Subcutaneous abdominal adipose tissue (tissue), 5 donors: ENCODE results near the gene FAM53B.
A peak's percentile ranks its signal among the peaks of the same experiment; 100 is the strongest.

ENCODE experiments used
- H3K27ac ChIP-seq: one replicate; pipeline ENCODE4 v1.7.0; 2013; ENCODE audit warnings: low read depth, mild to moderate bottlenecking, inconsistent platforms, low read length, moderate library complexity
- H3K27me3 ChIP-seq, 5 donors: one replicate each; pipeline ENCODE4 v1.7.0; 2013; ENCODE audit warnings: low read length in 5 of 5, inconsistent platforms in 1 of 5; ENCODE audit not compliant: control insufficient read depth in 5 of 5, insufficient read depth in 4 of 5
- H3K36me3 ChIP-seq, 5 donors: one replicate each; pipeline ENCODE4 v1.7.0; 2013; ENCODE audit warnings: low read length in 5 of 5; ENCODE audit not compliant: control insufficient read depth in 5 of 5, insufficient read depth in 5 of 5
- H3K4me1 ChIP-seq, 5 donors: one replicate each; pipeline ENCODE4 v1.7.0; 2013; ENCODE audit warnings: low read length in 5 of 5, mild to moderate bottlenecking in 3 of 5, moderate library complexity in 1 of 5; ENCODE audit not compliant: control insufficient read depth in 5 of 5, insufficient read depth in 5 of 5
- H3K4me3 ChIP-seq, 5 donors: one replicate each; pipeline ENCODE4 v1.7.0; 2013; ENCODE audit warnings: low read length in 5 of 5, low read depth in 1 of 5
- H3K9ac ChIP-seq, 5 donors: one replicate each; pipeline ENCODE4 v1.7.0; 2013; ENCODE audit warnings: low read length in 5 of 5, mild to moderate bottlenecking in 4 of 5, moderate library complexity in 3 of 5
- H3K9me3 ChIP-seq, 5 donors: one replicate each; pipeline ENCODE4 v1.7.0; 2013; ENCODE audit warnings: low read length in 5 of 5; ENCODE audit not compliant: control insufficient read depth in 5 of 5
- donor health status: healthy.
- donor health status: healthy.
- donor health status: healthy.
- donor health status: healthy.
- donor health status: healthy.

The FAM53B gene

DNA sequence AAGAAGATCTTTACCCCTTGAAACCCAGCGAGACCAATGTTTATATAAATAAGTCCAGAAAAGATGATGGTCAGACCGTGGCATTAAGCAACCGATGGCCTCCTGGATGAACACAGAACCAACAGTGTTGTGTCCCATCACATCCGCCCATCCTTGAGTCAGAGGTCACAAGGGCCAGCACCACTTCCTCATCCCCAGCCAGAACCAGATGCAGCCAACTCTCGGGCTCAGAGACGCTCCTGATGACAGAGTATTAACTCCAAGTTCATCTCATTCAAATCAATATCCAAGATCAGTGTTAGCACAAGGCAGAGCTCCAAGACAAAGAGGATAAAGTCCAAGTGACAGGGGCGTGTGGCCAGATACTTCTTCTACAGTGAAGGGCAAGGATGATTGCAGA lies 63.5 kb downstream of the FAM53B start:
- Histone ChIP-seq H3K36me3 (peaks cover 0 to 32% (median 15%) of the 10 kb centered on the region in 5 donors), H3K9ac (no peak overlapping the region), H3K9me3 (no peaks in the 10 kb centered on the region), H3K27me3 (no peaks in the 10 kb centered on the region), H3K4me3 (no peak overlapping the region), H3K27ac (peak overlapping the region; percentile 75), H3K4me1 (peaks cover 20 to 89% (median 79%) of the 10 kb centered on the region in 5 donors)

DNA sequence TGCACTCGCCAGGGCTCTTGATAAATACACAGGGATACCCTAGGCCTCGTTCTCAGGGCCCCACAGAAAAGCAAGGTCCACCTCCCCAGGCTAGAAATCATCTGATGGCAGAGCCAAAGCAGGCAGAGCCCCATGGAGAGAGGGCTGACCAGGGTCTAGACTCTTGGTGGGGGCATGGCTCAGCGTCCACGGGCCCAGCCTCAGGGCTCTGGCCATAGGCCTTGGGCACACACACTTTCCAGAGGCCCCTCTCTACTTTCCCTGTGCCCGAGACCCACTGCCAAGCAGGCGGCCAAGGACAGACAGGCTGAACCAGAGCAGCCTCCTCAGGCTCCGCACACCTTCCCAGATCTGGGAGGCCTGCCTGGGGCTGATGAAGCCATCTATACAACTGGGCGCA lies 64.8 kb downstream of the FAM53B start:
- H3K9ac ChIP-seq = no peak overlapping the region
- H3K36me3 ChIP-seq = peaks cover 0 to 34% (median 15%) of the 10 kb centered on the region in 5 donors
- no peak overlapping the region for H3K4me3 ChIP-seq
- no peaks in the 10 kb centered on the region for H3K9me3 ChIP-seq
- H3K27me3 ChIP-seq = no peaks in the 10 kb centered on the region
- peaks cover 17 to 93% (median 79%) of the 10 kb centered on the region in 5 donors for H3K4me1 ChIP-seq
- H3K27ac ChIP-seq = peak overlapping the region; percentile 75

DNA sequence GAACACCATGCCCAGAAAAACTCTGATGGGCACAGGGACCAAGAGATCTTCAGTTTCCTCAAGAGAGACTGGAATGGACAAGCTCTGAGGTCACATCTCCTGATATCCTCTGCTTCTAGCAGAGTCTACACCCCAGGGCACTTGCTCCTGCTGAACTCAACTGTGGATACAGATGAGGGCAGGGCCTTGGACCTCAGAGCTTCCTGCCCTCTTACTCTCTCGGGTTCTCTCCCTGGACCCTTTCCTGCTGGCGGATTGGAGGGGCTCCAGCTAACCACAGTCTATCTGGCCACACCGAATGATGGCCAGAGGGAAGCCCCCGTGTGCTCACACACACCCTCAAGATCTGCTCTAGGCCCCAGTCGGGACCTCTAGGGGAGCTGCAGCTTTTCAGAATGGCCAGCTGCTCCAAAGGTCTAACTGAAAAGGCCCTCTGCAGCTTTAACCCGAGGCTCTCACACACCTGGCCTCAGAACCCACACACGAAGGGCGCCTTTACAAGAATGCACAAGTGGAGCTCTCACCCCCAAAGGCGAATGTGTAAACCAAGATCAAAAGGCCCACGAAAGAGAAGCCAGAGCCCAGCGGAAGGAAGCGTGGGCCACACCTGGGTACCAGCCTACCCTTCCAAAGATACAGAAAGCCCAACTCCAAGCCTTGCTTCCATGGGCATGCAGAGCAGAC lies 65.5 kb downstream of the FAM53B start:
- no peak overlapping the region for H3K9ac ChIP-seq
- no peak overlapping the region for H3K4me3 ChIP-seq
- H3K27me3 ChIP-seq = no peaks in the 10 kb centered on the region
- H3K4me1 ChIP-seq = peaks cover 19 to 94% (median 81%) of the 10 kb centered on the region in 5 donors
- H3K27ac ChIP-seq = peak overlapping the region; percentile 78
- H3K36me3 ChIP-seq = peaks cover 0 to 34% (median 15%) of the 10 kb centered on the region in 5 donors
- no peaks in the 10 kb centered on the region for H3K9me3 ChIP-seq

DNA sequence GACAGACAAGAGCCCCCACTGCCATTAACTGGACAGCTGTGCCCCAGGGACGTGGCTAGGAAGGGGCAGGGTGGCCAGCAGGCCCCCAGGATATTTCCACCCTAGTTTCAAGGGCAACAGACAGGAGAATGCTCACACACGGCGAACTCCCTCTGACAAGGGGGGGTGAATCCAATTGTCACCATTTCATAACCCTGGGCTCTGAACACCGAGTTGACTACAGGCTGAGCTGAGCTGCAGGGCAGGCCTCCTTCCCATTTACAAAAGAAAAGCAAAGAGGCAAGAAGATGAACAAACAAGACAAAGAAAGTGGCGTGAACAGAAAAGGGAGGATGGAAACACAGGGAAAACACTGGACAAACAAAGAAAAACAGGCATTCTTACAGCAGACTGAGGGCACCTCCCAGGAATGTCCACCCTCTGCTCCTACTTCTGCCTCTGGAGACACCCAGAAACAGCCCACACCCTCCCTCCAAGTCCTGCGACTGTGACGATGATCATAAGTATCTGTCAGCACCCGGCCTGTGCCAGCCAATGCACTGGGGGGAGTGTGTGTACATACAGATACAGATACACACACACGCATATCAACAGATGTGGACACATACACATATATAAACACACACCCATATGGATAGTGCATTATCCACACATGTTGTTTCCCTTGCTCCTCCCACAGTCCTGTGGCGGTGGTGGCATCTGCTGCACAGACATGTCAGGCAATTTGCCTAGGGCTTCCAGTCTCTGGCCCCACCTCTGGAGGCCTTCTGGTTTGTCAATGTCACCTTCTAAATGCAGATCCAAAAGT lies 66.2 kb downstream of the FAM53B start:
- peaks cover 25 to 94% (median 84%) of the 10 kb centered on the region in 5 donors for H3K4me1 ChIP-seq
- H3K27ac ChIP-seq = peak overlapping the region; percentile 78
- H3K9ac ChIP-seq = peak overlapping the region in 4 of 5 donors; percentile 10 to 59 (median 39)

DNA sequence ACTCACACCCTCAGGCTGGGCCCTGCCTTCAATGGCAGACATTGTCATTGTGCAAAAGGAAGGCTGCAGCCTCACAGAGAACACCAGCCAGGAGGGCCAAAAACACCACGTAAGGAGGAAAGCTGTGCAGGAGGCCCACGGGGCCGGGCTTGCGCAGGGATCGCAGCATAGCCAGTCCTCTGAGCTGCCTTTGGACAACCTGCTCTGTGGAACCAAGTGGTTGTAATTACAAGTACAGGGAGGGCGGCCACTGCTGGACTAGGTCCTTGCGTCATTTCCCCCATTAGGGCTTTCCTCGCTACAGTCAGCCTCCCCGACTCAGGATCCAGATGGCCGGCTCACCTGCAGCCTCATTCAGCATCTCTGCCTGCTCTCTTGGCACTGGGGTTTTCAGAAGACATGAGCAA lies 66.9 kb downstream of the FAM53B start:
- peak overlapping the region; percentile 78 for H3K27ac ChIP-seq
- no peaks in the 10 kb centered on the region for H3K27me3 ChIP-seq
- H3K4me1 ChIP-seq = peaks cover 31 to 95% (median 88%) of the 10 kb centered on the region in 5 donors
- no peaks in the 10 kb centered on the region for H3K9me3 ChIP-seq
- peaks cover 0 to 34% (median 13%) of the 10 kb centered on the region in 5 donors for H3K36me3 ChIP-seq
- peak overlapping the region in 2 of 5 donors; percentile 5 to 7 for H3K4me3 ChIP-seq
- H3K9ac ChIP-seq = peak overlapping the region in 2 of 5 donors; percentile 10 to 39

More for the DNA sequence above, 66.2 kb downstream of the FAM53B start:
- no peaks in the 10 kb centered on the region for H3K9me3 ChIP-seq
- H3K36me3 ChIP-seq = peaks cover 0 to 34% (median 15%) of the 10 kb centered on the region in 5 donors
- peak overlapping the region in 1 of 5 donors; percentile 7 for H3K4me3 ChIP-seq
- H3K27me3 ChIP-seq = no peaks in the 10 kb centered on the region

DNA sequence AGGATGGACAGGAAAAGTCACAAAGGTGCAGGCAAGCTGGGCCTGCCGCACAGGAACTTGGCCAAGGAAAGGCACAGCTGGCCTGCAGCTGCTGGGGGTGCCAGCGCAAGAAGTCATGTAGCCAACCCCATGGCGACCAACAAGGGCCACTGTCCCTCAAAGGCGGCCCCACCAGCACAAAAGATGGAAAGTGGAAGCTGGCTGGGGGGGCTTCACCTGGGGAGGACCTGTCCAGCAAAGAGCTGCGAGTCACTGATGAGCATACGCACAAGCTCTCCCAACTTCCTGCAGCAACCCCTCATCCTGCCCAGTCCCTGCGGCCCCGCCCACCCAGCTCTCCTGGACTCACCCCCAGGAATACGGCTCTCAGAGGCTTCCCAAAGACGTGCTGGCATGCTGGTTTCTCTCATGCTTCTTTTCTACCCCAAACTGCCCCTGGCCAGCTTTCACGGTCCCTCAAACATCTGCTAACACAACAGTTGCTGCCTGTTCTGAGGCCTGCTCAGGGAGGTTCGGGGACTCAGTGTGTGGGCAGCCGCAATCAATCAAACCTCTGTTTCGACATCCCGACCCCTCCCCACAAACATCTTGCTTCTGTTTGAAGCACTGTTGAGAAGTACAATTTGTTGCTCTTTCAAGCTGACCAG lies 67.6 kb downstream of the FAM53B start:
- Histone ChIP-seq H3K27ac (peak overlapping the region; percentile 78), H3K9me3 (no peaks in the 10 kb centered on the region), H3K4me1 (peaks cover 37 to 97% (median 93%) of the 10 kb centered on the region in 5 donors), H3K27me3 (no peaks in the 10 kb centered on the region), H3K36me3 (peaks cover 0 to 27% (median 6%) of the 10 kb centered on the region in 5 donors), H3K4me3 (no peak overlapping the region), H3K9ac (no peak overlapping the region)

DNA sequence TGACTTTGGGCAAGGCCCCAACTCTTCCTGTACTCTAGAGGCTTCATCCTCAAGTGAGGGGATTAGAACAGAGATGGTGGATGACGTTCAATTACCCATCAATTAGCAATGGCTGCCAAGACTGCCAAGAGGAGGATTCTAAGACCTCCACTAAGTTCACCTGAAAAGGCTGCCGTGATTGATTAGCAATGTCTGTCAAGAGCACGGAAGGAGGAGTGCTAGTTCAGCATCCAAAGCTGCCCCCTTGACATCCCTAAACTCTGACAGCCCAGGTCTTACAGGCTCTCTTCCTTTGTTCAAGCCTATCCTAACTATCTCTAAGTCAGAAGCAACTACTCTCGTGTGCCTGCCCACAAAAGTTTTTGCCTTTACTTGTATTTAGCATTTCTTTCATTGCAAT lies 68.4 kb downstream of the FAM53B start:
- peaks cover 37 to 100% (median 97%) of the 10 kb centered on the region in 5 donors for H3K4me1 ChIP-seq
- H3K9ac ChIP-seq = no peak overlapping the region
- no peaks in the 10 kb centered on the region for H3K9me3 ChIP-seq
- H3K27me3 ChIP-seq = no peaks in the 10 kb centered on the region
- peaks cover 0 to 20% (median 0%) of the 10 kb centered on the region in 5 donors for H3K36me3 ChIP-seq
- peak overlapping the region; percentile 77 for H3K27ac ChIP-seq
- H3K4me3 ChIP-seq = no peak overlapping the region

DNA sequence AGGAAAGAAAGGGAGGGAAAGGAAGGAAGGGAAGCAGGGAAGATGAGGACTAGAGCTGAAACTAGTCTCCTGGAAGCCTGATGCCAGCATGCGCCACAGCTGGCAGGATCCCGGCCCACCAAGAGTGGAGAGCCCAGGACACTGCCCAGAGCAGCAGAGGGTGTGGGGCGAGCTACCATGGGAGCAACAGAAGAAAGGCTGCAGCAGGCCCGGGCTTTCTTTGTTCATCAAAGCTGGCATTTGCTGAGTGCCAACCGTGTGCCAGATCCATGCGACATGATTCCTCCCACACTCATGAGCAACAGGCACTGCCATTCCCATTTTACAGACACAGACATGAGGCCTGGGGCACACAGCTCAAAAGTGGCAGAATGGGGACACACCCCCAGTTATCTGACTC lies 68.9 kb downstream of the FAM53B start:
- H3K4me1 ChIP-seq = peaks cover 36 to 100% (median 95%) of the 10 kb centered on the region in 5 donors
- no peaks in the 10 kb centered on the region for H3K27me3 ChIP-seq
- peak overlapping the region; percentile 77 for H3K27ac ChIP-seq
- H3K36me3 ChIP-seq = peaks cover 0 to 20% (median 0%) of the 10 kb centered on the region in 5 donors
- H3K9ac ChIP-seq = peak overlapping the region in 1 of 5 donors; percentile 16
- H3K4me3 ChIP-seq = no peak overlapping the region
- no peaks in the 10 kb centered on the region for H3K9me3 ChIP-seq

DNA sequence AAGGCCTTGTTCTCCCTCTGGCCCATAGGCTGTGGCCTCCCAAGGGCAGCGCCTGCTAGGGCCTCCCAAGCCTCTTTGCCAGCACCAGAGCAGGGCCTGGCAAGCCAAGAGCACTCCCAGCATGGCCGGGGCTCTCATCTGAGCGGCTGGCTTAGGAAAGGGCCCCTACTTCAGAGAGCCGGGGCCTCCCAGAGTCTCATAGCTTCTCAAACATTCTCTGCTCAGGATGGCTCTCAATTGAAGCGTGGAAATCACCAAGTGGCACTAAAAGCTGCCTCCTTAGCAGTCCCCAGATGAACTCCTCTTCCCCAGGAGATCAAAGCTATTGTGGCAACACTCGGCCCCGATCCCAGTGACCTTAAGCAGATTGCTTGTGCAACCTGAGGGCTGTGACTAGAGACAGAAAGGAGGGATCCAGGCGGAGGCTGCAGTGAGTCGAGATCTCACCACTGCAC lies 69.4 kb downstream of the FAM53B start:
- H3K4me3 ChIP-seq = no peak overlapping the region
- no peaks in the 10 kb centered on the region for H3K27me3 ChIP-seq
- H3K9me3 ChIP-seq = no peaks in the 10 kb centered on the region
- H3K27ac ChIP-seq = peak overlapping the region; percentile 91
- peaks cover 0 to 22% (median 0%) of the 10 kb centered on the region in 5 donors for H3K36me3 ChIP-seq
- peaks cover 36 to 99% (median 90%) of the 10 kb centered on the region in 5 donors for H3K4me1 ChIP-seq
- peak overlapping the region in 2 of 5 donors; percentile 9 to 16 for H3K9ac ChIP-seq
